Endothelial cell of umbilical vein (primary cell): Measurements from ENCODE around the gene KIF2C. TPM values are rescaled to one million over a fixed set of nuclear protein-coding genes. Genes with fewer than 3 reads are reported as not detected.

Source experiments
- BruUV-seq: library from RNA; stranded (reverse); fragments of 400-500 nt; replicated peaks from 2 replicates; lab custom pipeline; 2021; lab: Mats Ljungman, UMichigan
- CTCF ChIA-PET: fragments of 300-600, 350-600 bp; sonication (Branson Sonifier 250); formaldehyde crosslinking; loops from one replicate; lab custom pipeline; 2021; ENCODE audit warnings: antibody characterized with exemption, inconsistent platforms; lab: Charles Lee
- POLR2A ChIA-PET: fragments of 300-600, 350-600 bp; sonication (Branson Sonifier 250); formaldehyde crosslinking; loops from one replicate; lab custom pipeline; 2021; ENCODE audit warnings: antibody characterized with exemption, inconsistent platforms; lab: Charles Lee
- DNase-seq: peaks from one replicate; pipeline ENCODE4 v3.0.0-alpha.2; 2011; ENCODE audit warnings: low read depth, low spot score
- FAIRE-seq: peaks from 2 replicates; lab custom pipeline; 2011; peaks lifted over from hg19 to GRCh38; lab: Jason Lieb, UNC
- H2AFZ ChIP-seq: 2 replicates; pipeline ENCODE4 v1.6.0; 2012; ENCODE audit warnings: low read depth, low read length, control low read depth, inconsistent platforms
- H3K27ac ChIP-seq: 2 replicates; pipeline ENCODE4 v1.5.1; 2011; ENCODE audit warnings: low read depth, mild to moderate bottlenecking, control low read depth, low read length, moderate library complexity; ENCODE audit not compliant: insufficient read depth
- H3K27me3 ChIP-seq, 2 experiments: 2 replicates each; pipeline versions ENCODE4 v1.6.0 to v1.6.1; 2011; ENCODE audit warnings: low read length in 2 of 2, mixed read lengths in 1 of 2; ENCODE audit not compliant: control insufficient read depth in 2 of 2, insufficient read depth in 2 of 2
- H3K36me3 ChIP-seq, 2 experiments: 2 replicates in 1 of 2; 3 replicates in 1 of 2; pipeline ENCODE4 v1.5.1; 2011; ENCODE audit warnings: low read length in 2 of 2, mild to moderate bottlenecking in 1 of 2, moderate library complexity in 1 of 2; ENCODE audit not compliant: control insufficient read depth in 2 of 2, insufficient read depth in 2 of 2; ENCODE audit errors: extremely low read depth in 1 of 2
- H3K4me1 ChIP-seq: 3 replicates; pipeline ENCODE4 v1.5.1; 2011; ENCODE audit warnings: mild to moderate bottlenecking, low read length; ENCODE audit not compliant: control insufficient read depth, insufficient read depth; ENCODE audit errors: extremely low read depth
- H3K4me2 ChIP-seq: 2 replicates; pipeline ENCODE4 v1.6.1; 2011; ENCODE audit warnings: low read length, control low read depth, mixed read lengths; ENCODE audit not compliant: insufficient read depth
- H3K4me3 ChIP-seq, 3 experiments: fragments of 200-600 bp in 1 of 3; sonication (generic), shearing (Covaris generic) in 1 of 3; replicated peaks in 1 of 3; 2 replicates each; pipeline ENCODE4 v1.5.1; 2011 to 2016; ENCODE audit warnings: control low read depth in 3 of 3, low read length in 3 of 3, mild to moderate bottlenecking in 2 of 3, inconsistent platforms in 1 of 3, low read depth in 1 of 3, moderate library complexity in 1 of 3; ENCODE audit not compliant: insufficient read depth in 1 of 3
- H3K79me2 ChIP-seq: 2 replicates; pipeline ENCODE4 v1.6.0; 2012; ENCODE audit warnings: low read length, inconsistent platforms; ENCODE audit not compliant: control insufficient read depth, insufficient read depth
- H3K9ac ChIP-seq: replicated peaks from 2 replicates; pipeline ENCODE3; 2011; ENCODE audit warnings: low read length, control low read depth; ENCODE audit not compliant: insufficient read depth; ENCODE audit errors: extremely low read depth
- H3K9me1 ChIP-seq: replicated peaks from 3 replicates; pipeline ENCODE4 v1.6.0; 2011; ENCODE audit warnings: mild to moderate bottlenecking, low read length; ENCODE audit not compliant: control insufficient read depth, insufficient read depth; ENCODE audit errors: extremely low read depth
- H3K9me3 ChIP-seq: replicated peaks from 2 replicates; pipeline ENCODE4 v1.5.1; 2012; ENCODE audit warnings: low read length, inconsistent platforms; ENCODE audit not compliant: control insufficient read depth, insufficient read depth
- H4K20me1 ChIP-seq: replicated peaks from 2 replicates; pipeline ENCODE3; 2011; ENCODE audit warnings: mild to moderate bottlenecking, low read length; ENCODE audit not compliant: control insufficient read depth, insufficient read depth; ENCODE audit errors: extremely low read depth
- CTCF ChIP-seq, 2 donors: IDR thresholded peaks; 1 replicate in 1 of 2; 2 replicates in 1 of 2; pipeline ENCODE4 v1.5.1; 2011; ENCODE audit warnings: low read length in 2 of 2, mild to moderate bottlenecking in 2 of 2, moderate library complexity in 2 of 2, control low read depth in 1 of 2, inconsistent platforms in 1 of 2, low read depth in 1 of 2; ENCODE audit not compliant: insufficient read depth in 1 of 2; ENCODE audit errors: extremely low read depth in 1 of 2
- EZH2 ChIP-seq: IDR thresholded peaks from 2 replicates; pipeline ENCODE4 v1.6.1; 2012; ENCODE audit warnings: borderline replicate concordance, low read depth, mild to moderate bottlenecking, moderate library complexity, low read length, inconsistent platforms; ENCODE audit not compliant: severe bottlenecking
- FOS ChIP-seq: IDR thresholded peaks from 2 replicates; pipeline ENCODE4 v1.6.1; 2011; ENCODE audit warnings: mild to moderate bottlenecking, low read length, moderate library complexity, borderline replicate concordance; ENCODE audit not compliant: insufficient read depth
- GATA2 ChIP-seq: IDR thresholded peaks from 2 replicates; pipeline ENCODE4 v1.7.0; 2011; ENCODE audit warnings: low read depth, mild to moderate bottlenecking, moderate library complexity, mixed read lengths, low read length; ENCODE audit not compliant: insufficient read length, insufficient read depth
- JUN ChIP-seq: IDR thresholded peaks from 2 replicates; pipeline ENCODE4 v1.6.1; 2011; ENCODE audit warnings: borderline replicate concordance, low read depth; ENCODE audit not compliant: insufficient read length, insufficient read depth
- MAX ChIP-seq: IDR thresholded peaks from 2 replicates; pipeline ENCODE4 v1.6.1; 2011; ENCODE audit not compliant: insufficient read depth, insufficient read length
- MYC ChIP-seq: IDR thresholded peaks from one replicate; pipeline ENCODE4 v1.6.1; 2011; ENCODE audit warnings: mild to moderate bottlenecking, low read depth, low read length
- POLR2A ChIP-seq: IDR thresholded peaks from 2 replicates; pipeline ENCODE4 v1.6.1; 2012; ENCODE audit warnings: low read depth, mild to moderate bottlenecking, control low read depth, low read length
- POLR2AphosphoS5 ChIP-seq: IDR thresholded peaks from 2 replicates; pipeline ENCODE4 v1.6.1; 2012; ENCODE audit warnings: low read depth, mild to moderate bottlenecking, control low read depth, low read length, moderate library complexity; ENCODE audit not compliant: insufficient read depth
- dilution Hi-C: fragments of 300-500 bp; cut with MboI; formaldehyde crosslinking; loops from one replicate; pipeline ENCODE4 v1.15.0; 2019; ENCODE audit warnings: low sequenced_read_pairs; ENCODE audit not compliant: extremely low pct_ligation_motif_present
- intact Hi-C: fragments of 100-400 bp; cut with micrococcal nuclease; formaldehyde crosslinking; loops from one replicate; pipeline ENCODE4 v1.10.0; 2022
- polyA plus RNA-seq, 4 experiments: library from polyadenylated mRNA; depleted of rRNA in 3 of 4; stranded (reverse) in 3 of 4; unstranded in 1 of 4; fragments of >200 nt; gene quantifications; 2 replicates each; pipeline versions ENCODE4 v1.2.1 to v1.2.3, GENCODE V29; 2011 to 2012; ENCODE audit warnings: missing spikeins in 1 of 4
- total RNA-seq: library from RNA; stranded (reverse); gene quantifications from 2 replicates; pipeline ENCODE4 v1.2.3, GENCODE V29; 2021

Gene KIF2C
- total and polyA plus RNA-seq, 2 donors (not counting 3 experiments of a cell fraction or from before 2014, with no cell fraction given), result 27.1 to 53.7 TPM

- Histone ChIP-seq H3K4me2 (no peak overlapping the region), H3K27ac (no peak overlapping the region), H3K9me3 (no peaks in the 10 kb centered on the region), H3K9ac (no peak overlapping the region), H3K27me3 (peaks cover 7% of the 10 kb centered on the region in 2 experiments), H4K20me1 (no peaks in the 10 kb centered on the region), H3K36me3 (no peaks in the 10 kb centered on the region), H3K79me2 (no peaks in the 10 kb centered on the region), H3K9me1 (no peaks in the 10 kb centered on the region), H3K4me3 (no peak overlapping the region), H3K4me1 (no peaks in the 10 kb centered on the region), H2AFZ (no peak overlapping the region)
- intact Hi-C loops, result no loop called here
- DNase-seq, result no peak
- FAIRE-seq, result no peak
- CTCF ChIA-PET, result interaction anchor here (1.1 to 2.2 kb wide), 3 partner anchors 8 to 17 kb away, joined by 4 to 6 read pairs (median 6); no protein-coding TSS in a partner anchor
- TF ChIP-seq POLR2A (no peak), CTCF (IDR thresholded peaks at IDR 0.05; ENCODE audit: extremely low read depth in 1 of 2, insufficient read depth in 1 of 2, low read depth in 1 of 2, low read length in 2 of 2) (no peak), MYC (no peak), JUN (no peak), GATA2 (no peak), POLR2AphosphoS5 (no peak), EZH2 (no peak), MAX (no peak), FOS (no peak)
- dilution Hi-C loops, result no loop called here
- POLR2A ChIA-PET, result no interaction called here
- BruUV-seq, result no TSS peak
Observed at GRCh38 chr1:44713321-44713781, 26.3 kb upstream of the KIF2C start.
